Nephron progenitor cell (in vitro differentiated cells): ENCODE results near the gene COA8.

Source experiments
- DNase-seq: peaks from one replicate; pipeline ENCODE4 v3.0.0; 2021
- H3K27ac Mint-ChIP-seq: 2 replicates; pipeline ENCODE4 v1.8.0; 2021; ENCODE audit warnings: mild to moderate bottlenecking, moderate library complexity, mixed read lengths
- H3K27me3 Mint-ChIP-seq: 2 replicates; pipeline ENCODE4 v1.8.0; 2021; ENCODE audit warnings: mild to moderate bottlenecking, low read depth, mixed read lengths; ENCODE audit not compliant: poor library complexity
- H3K36me3 Mint-ChIP-seq: 2 replicates; pipeline ENCODE4 v1.8.0; 2021; ENCODE audit warnings: low read depth, mixed read lengths
- H3K4me1 Mint-ChIP-seq: 2 replicates; pipeline ENCODE4 v1.8.0; 2021; ENCODE audit warnings: mixed read lengths
- H3K4me3 Mint-ChIP-seq: 2 replicates; pipeline ENCODE4 v1.8.0; 2021; ENCODE audit warnings: mild to moderate bottlenecking, moderate library complexity, mixed read lengths
- H3K9me3 Mint-ChIP-seq: 2 replicates; pipeline ENCODE4 v1.8.0; 2021; ENCODE audit warnings: mild to moderate bottlenecking, moderate library complexity, mixed read lengths
- TF ChIP-seq, protein P1 (sequence below): fragments of 200-600 bp; sonication (generic); IDR thresholded peaks from 2 replicates; pipeline ENCODE4 v1.5.0; 2021; ENCODE audit warnings: antibody characterized with exemption

COA8 gene

DNA sequence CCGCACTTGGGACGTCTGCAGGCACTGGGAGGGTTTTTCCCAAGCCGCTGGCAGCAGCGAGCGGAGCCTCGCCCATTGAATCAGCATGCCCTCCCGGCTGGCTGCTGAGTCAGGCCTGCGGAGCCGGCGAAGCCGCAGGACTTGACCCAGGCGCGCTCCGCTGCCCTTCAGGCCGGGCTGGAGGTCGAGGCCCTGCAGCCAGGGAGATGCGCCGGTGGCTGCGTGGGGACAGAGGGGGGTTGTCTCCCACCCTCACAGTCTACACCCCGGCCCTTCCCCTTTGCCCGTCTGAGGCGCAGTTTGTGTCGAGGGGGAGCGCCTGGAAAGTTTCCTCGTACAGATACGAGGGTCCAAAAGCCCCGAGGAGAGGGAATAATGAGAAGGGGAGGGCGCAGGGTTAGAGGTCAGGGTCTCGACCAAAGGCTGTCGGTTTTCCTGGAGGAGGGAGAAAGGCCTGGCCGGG lies 65.5 kb downstream of the COA8 start:
- H3K27ac Mint-ChIP-seq, result peak overlapping the region; percentile 92
- H3K36me3 Mint-ChIP-seq, result peaks cover 5% of the 10 kb centered on the region
- no peaks in the 10 kb centered on the region for H3K9me3 Mint-ChIP-seq
- H3K4me1 Mint-ChIP-seq, result peaks cover 47% of the 10 kb centered on the region
- H3K4me3 Mint-ChIP-seq, result peak overlapping the region; percentile 82
- DNase-seq, result peak; percentile 72
- TF ChIP-seq, protein P1, sequence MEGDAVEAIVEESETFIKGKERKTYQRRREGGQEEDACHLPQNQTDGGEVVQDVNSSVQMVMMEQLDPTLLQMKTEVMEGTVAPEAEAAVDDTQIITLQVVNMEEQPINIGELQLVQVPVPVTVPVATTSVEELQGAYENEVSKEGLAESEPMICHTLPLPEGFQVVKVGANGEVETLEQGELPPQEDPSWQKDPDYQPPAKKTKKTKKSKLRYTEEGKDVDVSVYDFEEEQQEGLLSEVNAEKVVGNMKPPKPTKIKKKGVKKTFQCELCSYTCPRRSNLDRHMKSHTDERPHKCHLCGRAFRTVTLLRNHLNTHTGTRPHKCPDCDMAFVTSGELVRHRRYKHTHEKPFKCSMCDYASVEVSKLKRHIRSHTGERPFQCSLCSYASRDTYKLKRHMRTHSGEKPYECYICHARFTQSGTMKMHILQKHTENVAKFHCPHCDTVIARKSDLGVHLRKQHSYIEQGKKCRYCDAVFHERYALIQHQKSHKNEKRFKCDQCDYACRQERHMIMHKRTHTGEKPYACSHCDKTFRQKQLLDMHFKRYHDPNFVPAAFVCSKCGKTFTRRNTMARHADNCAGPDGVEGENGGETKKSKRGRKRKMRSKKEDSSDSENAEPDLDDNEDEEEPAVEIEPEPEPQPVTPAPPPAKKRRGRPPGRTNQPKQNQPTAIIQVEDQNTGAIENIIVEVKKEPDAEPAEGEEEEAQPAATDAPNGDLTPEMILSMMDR, result no peak
- H3K27me3 Mint-ChIP-seq, result peaks cover 7% of the 10 kb centered on the region

DNA sequence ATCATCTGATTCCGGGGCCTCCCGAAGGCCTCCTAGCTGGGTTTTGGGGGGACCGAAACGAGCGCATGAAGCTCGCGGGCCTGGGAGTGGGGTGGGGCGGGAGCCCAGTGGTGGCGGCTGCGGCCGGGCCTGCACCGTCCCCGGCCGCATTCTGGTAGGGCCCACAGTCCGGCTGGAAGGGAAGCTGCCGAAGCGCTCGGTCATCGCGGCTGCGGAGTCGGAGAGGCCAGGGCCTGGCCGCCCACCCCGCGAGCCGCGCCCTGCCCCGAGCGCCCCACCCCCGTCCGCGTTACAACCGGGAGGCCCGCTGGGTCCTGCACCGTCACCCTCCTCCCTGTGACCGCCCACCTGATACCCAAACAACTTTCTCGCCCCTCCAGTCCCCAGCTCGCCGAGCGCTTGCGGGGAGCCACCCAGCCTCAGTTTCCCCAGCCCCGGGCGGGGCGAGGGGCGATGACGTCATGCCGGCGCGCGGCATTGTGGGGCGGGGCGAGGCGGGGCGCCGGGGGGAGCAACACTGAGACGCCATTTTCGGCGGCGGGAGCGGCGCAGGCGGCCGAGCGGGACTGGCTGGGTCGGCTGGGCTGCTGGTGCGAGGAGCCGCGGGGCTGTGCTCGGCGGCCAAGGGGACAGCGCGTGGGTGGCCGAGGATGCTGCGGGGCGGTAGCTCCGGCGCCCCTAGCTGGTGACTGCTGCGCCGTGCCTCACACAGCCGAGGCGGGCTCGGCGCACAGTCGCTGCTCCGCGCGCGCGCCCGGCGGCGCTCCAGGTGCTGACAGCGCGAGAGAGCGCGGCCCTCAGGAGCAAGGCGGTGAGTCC lies 66.1 kb downstream of the COA8 start, which contains the start of gene KLC1:
TSS of gene KLC1 (plus strand) at position 528 of the 819 bp plus-strand sequence. CDS start 25,354 bp downstream, outside the sequence.
- H3K36me3 Mint-ChIP-seq, result peaks cover 5% of the 10 kb centered on the region
- DNase-seq, result peak; percentile 85
- H3K27me3 Mint-ChIP-seq, result peaks cover 7% of the 10 kb centered on the region
- peaks cover 52% of the 10 kb centered on the region for H3K4me1 Mint-ChIP-seq
- H3K9me3 Mint-ChIP-seq, result no peaks in the 10 kb centered on the region
- H3K27ac Mint-ChIP-seq, result peak within 1 kb of the TSS; percentile 95
- H3K4me3 Mint-ChIP-seq, result peak within 1 kb of the TSS; percentile 94
- TF ChIP-seq, protein P1, result no peak

DNA sequence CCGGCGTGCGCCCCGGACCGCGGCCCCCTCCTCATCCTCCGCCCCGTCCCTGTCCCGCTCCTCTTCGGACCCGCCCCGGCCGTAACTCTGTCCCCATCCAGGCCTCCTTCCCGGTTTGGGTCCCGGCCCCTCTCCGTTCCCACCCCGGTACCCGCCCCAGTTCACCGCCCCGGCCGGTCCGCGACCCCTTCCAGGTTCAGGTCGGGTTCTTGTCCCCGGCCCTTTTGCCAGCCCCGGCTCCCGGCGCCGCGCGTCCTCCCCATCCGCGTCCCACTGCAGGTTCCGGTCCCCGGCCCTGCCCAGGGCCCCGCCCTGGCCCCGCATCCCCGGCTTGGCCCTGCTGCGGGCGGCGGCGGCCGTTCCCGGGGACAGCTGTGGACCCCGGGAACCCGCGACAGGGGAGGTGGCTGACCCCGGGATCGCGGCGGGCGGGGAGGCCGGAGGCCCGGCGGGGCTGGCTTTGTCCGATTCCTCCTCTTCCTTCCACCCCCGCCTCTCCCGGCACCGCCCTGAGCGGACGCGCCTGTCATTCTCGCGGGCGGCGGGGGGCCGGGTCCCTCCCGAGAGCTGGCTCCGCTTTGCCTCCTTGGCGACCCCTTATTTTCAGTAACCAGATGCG lies 66.9 kb downstream of the COA8 start:
- peaks cover 7% of the 10 kb centered on the region for H3K27me3 Mint-ChIP-seq
- no peaks in the 10 kb centered on the region for H3K9me3 Mint-ChIP-seq
- DNase-seq, result peak; percentile 72
- peak overlapping the region; percentile 95 for H3K27ac Mint-ChIP-seq
- H3K4me1 Mint-ChIP-seq, result peaks cover 57% of the 10 kb centered on the region
- peak overlapping the region; percentile 94 for H3K4me3 Mint-ChIP-seq
- TF ChIP-seq, protein P1, result no peak
- H3K36me3 Mint-ChIP-seq, result peaks cover 11% of the 10 kb centered on the region

DNA sequence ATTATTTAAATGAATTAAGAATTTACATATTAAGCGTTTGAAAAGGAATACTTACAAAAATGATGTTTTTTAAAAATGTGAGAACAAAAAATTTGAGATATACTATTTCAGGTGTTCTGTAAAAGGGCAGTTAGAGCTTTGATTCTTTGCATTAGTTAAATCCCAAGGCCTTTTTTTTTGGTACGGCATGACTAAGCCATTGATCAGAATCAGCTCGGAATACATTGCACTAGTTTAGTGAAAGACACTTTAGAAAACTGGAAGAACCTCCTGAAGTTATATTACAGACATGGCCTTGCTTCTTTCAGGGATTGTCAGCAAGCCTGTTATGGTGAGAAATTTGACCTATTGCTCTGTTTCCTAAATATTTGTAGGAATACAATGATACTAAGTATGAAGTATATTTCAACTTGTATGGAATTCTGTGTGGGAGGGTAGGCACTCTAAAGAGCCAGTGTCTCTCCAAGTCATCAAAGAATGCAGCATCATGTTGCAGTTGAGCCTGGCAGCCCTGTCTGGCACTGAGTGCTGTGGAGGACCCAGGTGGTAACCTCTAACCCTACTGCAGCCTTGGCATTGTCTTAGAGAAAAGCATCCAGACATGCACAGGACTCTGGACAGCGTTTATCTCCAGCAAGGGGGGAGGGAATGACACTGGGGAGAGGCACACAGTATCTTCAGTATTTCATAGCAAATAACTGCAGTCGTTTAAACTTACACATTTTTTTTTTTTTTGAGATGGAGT lies 67.8 kb downstream of the COA8 start:
- peaks cover 4% of the 10 kb centered on the region for H3K27me3 Mint-ChIP-seq
- H3K9me3 Mint-ChIP-seq, result no peaks in the 10 kb centered on the region
- TF ChIP-seq, protein P1, result no peak
- no peak for DNase-seq
- H3K27ac Mint-ChIP-seq, result peak overlapping the region; percentile 51
- H3K36me3 Mint-ChIP-seq, result peaks cover 19% of the 10 kb centered on the region
- peak overlapping the region; percentile 94 for H3K4me3 Mint-ChIP-seq
- H3K4me1 Mint-ChIP-seq, result peaks cover 51% of the 10 kb centered on the region

DNA sequence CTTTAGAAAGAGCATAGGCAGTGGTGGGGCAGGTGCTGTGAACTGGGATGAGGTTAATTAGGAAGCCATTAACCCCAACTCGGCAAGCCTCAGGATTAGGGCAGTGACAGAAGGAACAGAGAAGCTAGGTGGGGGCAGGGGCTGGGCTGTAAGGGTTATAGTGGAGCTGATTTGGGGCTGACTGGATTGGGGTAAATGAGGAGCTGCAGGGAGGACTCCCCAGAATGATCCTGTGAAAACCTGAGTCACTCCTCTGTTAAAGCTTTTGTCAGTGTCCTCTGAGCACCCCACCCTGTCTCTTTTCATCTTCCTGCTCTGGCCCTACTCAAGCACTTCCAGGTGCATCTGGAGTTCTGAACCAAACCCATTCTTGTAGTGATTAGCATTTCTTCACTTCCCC lies 70.6 kb downstream of the COA8 start:
- peak overlapping the region; percentile 44 for H3K27ac Mint-ChIP-seq

More for the DNA sequence above, 70.6 kb downstream of the COA8 start:
- DNase-seq, result no peak
- TF ChIP-seq, protein P1, result no peak
- Mint-ChIP-seq H3K27me3 (no peaks in the 10 kb centered on the region), H3K36me3 (peaks cover 46% of the 10 kb centered on the region), H3K4me1 (peaks cover 30% of the 10 kb centered on the region), H3K4me3 (no peak overlapping the region), H3K9me3 (no peaks in the 10 kb centered on the region)
